Measurements from ENCODE around the gene ANKDD1B.
"Not testable (repeated sequence)": the region's sequence is repeated elsewhere in the genome, so short reads cannot be mapped to it uniquely, and the experiment has no call there.

The ANKDD1B gene

GRCh38 chr5:75574791-75575190, 36.5 kb upstream of the ANKDD1B start:
- no peak overlapping the region for H3K4me3 ChIP-seq (ENCODE audit: low read depth, low read length)
- peak; percentile 41 for DNase-seq (ENCODE audit: low read depth, low spot score)

DNA sequence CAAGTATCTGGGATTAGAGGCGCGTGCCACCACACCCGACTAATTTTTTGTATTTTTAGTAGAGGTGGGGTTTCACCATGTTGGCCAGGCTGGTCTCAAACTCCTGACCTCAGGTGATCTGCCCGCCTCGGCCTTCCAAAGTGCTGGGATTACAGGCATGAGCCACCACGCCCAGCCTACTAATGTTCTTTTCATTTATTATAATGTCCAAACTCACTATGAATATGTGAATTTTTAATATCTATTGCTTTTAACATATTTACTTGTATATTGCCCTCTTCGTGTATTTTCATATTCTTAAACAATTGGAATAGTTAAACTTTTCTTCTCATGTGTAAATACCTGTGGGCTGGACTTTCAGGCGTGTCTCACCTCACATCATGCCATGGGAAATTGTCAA, 33.0 kb upstream of the ANKDD1B start:
- in situ Hi-C loops (cut with HindIII; ENCODE audit: low sequenced_read_pairs); H3K4me3 ChIP-seq (ENCODE audit: low read depth, low read length); DNase-seq (ENCODE audit: low read depth, low spot score): not testable (repeated sequence)

More at GRCh38 chr5:75574791-75575190, 36.5 kb upstream of the ANKDD1B start:
- no peak for TF ChIP-seq CTCF (IDR thresholded peaks at IDR 0.05; ENCODE audit: low read depth, low read length)
- in situ Hi-C loops (cut with HindIII; ENCODE audit: low sequenced_read_pairs) = no loop called here

DNA sequence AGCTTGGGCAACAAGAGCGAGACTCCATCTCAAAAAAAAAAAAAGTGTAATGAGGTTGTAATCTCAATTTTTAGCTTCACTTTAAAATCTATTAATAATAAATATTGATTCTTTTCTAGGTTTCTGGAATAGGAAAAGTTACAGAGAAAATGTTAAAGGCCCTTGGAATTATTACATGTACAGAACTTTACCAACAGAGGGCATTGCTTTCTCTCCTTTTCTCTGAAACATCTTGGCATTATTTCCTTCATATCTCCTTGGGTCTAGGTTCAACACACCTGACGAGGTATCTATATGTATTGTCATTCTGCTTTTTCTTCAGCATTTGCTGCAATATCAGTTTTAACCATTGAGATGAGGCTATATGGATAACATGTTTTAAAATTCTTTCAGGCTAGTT, 26.6 kb upstream of the ANKDD1B start:
- no peak for DNase-seq (ENCODE audit: low read depth, low spot score)
- in situ Hi-C loops (cut with HindIII; ENCODE audit: low sequenced_read_pairs) = no loop called here
- TF ChIP-seq CTCF (IDR thresholded peaks at IDR 0.05; ENCODE audit: low read depth, low read length) = peak; percentile 11
- H3K4me3 ChIP-seq (ENCODE audit: low read depth, low read length) = no peak overlapping the region

DNA sequence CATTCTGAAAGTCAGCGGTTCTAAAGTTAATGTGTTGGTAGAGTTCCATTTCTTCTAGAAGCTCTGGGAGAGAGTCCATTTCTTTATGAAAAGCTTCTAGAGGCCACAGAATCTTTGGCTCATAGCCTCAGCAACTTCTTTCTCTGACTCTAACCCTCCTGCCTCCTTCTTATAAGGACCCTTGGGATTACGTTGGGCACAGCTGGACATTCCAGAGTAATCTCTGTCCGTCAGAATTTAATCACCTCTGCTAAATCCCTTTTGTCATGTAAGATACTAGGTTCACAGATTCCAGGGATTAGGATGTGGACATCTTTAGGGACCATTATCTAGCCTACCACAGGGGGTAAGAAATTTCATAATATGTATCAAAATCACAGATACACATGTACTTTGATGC, 22.6 kb upstream of the ANKDD1B start:
- no peak for DNase-seq (ENCODE audit: low read depth, low spot score)
- in situ Hi-C loops (cut with HindIII; ENCODE audit: low sequenced_read_pairs) = no loop called here
- H3K4me3 ChIP-seq (ENCODE audit: low read depth, low read length) = no peak overlapping the region
- no peak for TF ChIP-seq CTCF (IDR thresholded peaks at IDR 0.05; ENCODE audit: low read depth, low read length)

- TF ChIP-seq CTCF (IDR thresholded peaks at IDR 0.05; ENCODE audit: low read depth, low read length) = no peak
- DNase-seq (ENCODE audit: low read depth, low spot score) = no peak
- in situ Hi-C loops (cut with HindIII; ENCODE audit: low sequenced_read_pairs) = no loop called here
- H3K4me3 ChIP-seq (ENCODE audit: low read depth, low read length) = no peak overlapping the region
Measured at GRCh38 chr5:75600535-75600934, 10.7 kb upstream of the ANKDD1B start.

DNA sequence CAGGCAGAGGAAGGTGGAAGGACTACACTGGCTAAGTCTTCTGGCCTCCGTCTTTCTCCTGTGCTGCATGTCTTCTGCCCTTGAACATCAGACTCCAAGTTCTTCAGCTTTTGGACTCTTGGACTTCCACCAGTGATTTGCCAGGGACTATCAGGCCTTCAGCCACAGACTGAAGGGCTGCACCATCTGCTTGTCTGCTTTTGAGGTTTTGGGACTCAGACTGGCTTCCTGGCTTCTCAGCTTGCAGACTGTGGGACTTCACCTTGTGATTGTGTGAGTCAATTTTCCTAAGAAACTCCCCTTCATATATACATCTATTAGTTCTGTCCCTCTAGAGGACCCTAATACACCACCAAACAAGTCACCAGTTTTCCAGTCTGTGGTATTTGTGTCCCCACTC, 9.7 kb upstream of the ANKDD1B start:
- in situ Hi-C loops (cut with HindIII; ENCODE audit: low sequenced_read_pairs) = no loop called here
- no peak for DNase-seq (ENCODE audit: low read depth, low spot score)

DNA sequence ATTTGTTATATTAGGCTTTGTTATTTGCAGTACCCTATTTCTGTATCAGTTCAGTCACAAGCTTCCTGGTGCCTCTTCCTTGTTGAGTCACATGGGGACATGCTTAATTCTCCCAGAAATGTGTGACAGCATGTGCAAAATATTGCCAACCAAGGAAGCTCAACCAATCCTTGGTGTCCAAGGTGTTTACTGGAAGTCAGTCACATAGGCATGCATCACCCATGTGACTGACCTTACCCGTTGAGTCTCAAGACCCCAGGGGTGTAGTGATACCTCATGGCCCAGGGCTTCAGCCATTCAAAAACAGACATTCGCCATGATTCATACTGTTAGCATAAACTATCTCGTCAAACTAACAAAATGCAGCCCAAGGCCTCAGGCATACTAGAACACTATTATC, 9.3 kb upstream of the ANKDD1B start:
- TF ChIP-seq CTCF (IDR thresholded peaks at IDR 0.05; ENCODE audit: low read depth, low read length) = no peak
- DNase-seq (ENCODE audit: low read depth, low spot score) = no peak
- in situ Hi-C loops (cut with HindIII; ENCODE audit: low sequenced_read_pairs) = no loop called here
- H3K4me3 ChIP-seq (ENCODE audit: low read depth, low read length) = no peak overlapping the region

More for the DNA sequence above, 9.7 kb upstream of the ANKDD1B start:
- TF ChIP-seq CTCF (IDR thresholded peaks at IDR 0.05; ENCODE audit: low read depth, low read length) = no peak
- no peak overlapping the region for H3K4me3 ChIP-seq (ENCODE audit: low read depth, low read length)

Data from astrocyte of the spinal cord (primary cell).